ENCODE results near the gene B3GALT5.
"Not testable (repeated sequence)": the region's sequence is repeated elsewhere in the genome, so short reads cannot be mapped to it uniquely, and the experiment has no call there.

Gene B3GALT5

DNA sequence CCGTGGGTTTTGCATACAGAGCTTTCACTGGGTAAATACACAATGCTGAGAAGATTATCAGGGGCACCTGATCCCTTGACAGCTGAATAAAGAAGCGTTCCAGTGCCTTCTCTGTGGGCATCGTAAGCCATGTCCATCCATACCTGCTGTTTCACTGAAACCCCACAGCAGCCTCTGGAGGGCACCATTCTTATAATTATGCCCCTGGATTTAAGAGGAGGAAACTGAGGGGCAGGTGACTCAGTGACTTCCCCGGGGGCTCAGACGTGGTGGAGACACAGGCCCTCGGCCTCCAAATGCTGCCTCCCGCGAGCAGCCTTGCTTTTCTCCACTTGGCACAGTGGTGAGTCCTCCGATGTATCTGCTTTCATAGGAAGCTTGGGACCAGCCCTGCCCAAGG lies 56.7 kb downstream of the B3GALT5 start:
- DNase-seq: no peak

DNA sequence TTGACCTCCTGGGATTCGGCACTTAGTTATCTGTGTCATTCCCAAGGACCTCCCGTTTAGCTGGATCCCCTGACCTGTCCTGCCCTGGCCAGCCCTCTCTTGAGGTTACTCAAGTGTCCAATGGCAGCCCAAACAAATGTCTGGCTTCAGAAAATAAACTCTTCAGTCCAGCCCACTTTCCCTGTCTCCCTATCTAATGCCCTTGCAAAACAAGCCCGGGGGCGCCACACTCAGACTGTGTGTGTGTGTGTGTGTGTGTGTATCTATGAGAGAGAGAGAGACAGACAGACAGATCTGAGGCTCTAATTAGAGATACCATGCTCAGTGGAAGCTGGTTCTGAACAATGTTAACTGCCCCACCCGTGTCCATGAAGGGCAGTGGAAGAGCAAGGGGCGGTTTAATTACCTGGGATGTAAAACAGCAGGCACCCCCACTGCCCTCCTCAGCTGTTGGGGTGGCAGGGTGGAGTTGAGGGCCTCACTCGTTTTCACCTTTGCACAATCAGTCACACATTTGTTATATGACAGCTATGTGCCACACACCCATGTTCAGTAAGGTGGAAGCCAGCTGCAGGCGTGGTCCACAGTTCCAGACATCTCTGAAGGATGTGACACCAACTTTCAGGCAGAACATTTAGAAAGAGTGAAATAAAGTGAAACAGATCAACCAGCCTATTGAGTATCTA lies 57.4 kb downstream of the B3GALT5 start:
- DNase-seq: no peak

DNA sequence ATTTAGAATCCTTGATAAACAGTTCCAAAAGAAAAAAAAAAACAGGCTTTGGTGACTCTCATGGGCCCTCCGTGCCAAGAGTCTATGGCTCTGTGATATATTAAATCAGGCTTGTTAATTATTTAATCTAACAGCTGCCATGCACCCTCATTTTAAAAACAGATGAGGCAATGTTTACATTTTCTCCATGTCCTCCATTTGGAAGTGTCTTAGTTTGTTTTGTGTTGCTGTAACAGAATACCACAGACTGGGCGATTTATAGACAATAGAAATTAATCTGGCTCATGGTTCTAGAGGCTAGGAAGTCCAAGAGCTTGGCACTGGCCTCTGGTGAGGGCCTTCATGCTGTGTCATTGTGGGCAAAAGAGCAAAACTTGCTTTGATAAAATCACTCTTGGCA lies 58.0 kb downstream of the B3GALT5 start:
- DNase-seq: no peak

DNA sequence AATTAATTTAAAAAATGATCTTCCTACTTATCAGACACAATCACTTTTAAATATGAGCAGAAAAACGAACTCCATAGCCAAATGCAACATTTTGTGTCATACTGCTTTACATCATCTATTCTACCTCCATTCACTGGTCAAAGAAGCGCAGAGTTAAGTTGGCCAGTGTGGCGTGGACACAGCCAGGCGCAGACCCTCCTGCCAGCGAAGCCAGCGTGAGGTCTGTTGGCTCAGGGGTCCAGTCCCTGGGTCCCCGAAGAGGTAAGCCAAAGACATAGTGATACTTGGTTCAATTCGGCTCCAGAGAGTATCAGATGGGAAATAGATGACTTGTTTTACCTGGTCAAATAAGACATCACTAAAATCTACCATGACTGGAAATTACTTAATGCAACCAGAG lies 59.2 kb downstream of the B3GALT5 start:
- no peak for DNase-seq

DNA sequence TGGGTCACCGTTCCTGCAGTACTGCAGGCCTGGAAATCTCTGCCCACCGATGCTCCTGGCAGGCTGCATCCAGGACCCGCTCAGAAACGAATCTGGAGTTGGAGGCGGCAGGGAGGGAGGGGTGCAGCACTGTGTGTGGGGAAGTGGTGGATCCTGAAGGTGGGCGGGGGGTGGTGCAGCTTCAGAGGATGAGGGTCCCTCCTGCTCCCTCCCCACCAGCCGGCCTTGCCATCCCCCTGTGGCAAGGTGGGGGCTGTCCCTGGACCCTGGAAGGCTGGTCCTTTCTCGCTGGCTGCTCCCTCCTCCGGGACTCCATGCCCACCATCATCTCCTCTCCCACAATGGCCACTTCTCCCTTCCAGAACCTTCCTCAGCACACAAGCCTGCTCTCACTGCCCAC lies 60.4 kb downstream of the B3GALT5 start:
- no peak for DNase-seq

DNA sequence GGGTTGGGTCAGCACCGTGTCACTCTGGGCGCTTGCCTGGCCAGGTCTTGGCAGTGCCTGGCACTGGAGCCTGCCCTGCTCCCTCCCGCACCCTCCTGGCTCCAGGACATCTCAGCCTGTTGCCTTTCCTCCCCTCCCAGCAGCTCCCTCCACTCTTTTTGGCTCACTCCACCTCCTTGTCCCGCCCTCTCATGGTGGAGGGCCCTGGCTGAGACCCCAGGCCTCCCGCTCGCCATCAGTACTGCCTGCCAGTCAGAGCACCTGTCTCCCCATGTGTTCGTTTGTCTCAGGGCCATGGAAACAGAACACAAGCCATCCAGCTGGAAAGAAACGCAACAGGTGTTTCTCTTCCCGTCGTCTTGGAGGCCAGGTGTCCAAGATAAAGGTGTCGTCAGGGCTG lies 61.0 kb downstream of the B3GALT5 start:
- DNase-seq: no peak

DNA sequence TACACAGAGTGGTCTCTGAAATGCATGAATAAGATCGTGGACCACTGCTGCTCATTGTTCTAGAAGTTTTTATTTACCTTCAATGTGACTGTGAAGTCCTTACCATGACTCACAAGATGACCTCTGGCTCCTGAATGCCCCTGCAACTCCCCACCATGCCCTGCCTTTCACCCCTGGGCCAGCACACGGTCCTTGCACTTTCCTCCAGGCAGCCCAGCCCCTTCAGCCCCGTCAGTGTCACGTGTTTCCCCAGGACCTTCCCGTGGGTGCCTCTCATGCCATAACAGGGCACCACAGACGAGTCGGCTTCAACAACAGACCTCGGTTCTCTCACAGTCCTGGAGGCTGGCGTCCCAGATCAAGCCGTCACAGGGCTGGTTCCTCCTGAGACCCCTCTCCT lies 62.1 kb downstream of the B3GALT5 start:
- no peak for DNase-seq

DNA sequence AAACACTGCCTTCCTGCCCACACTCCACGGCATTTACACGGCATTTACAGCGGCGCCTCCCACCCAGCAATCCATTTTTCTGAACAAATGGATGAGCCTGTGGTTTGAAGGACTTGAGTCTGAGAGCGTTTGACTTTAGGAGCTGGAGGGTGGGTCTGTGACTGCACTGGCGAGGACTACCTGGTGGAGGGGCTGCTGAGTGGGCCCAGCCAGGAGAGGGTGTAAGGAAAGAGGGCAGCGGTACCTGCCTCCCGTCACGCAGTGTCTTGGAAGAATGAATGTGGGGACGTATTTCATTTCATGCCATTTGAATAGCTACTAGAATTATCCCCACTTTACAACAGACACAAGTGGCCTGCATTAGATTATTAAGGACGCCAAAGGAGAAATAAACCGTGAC lies 62.9 kb downstream of the B3GALT5 start:
- DNase-seq: no peak

DNA sequence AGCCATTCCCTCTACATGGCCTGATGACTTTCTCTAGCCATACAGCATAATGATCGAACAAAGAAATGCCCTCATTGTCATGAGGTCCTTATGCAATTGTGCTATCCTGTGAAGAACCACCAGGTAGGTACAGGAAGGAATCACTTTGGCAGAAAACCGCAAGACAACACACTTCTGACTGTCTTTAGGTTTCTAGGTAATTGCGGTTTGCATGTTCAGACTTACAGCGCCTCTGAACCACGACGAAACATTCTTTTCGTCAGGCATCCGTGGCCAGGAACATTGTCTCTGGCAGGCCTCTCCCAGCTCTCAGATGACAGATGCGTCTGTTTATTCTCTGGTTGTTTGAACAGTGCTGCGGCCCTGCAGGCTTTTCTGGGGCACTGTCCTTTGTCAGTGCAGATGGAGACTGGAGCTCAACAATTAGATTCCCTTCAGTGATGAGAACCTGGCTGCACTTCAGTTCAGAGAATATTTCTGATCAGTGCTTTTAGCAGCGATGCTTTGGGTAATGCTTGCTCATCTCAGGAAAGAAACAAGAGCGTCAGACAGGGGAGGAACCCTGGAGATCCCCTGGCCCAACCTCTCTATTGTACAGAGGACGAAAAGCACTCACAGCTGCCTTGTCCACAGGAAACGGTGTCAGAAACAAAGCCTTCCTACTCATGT lies 63.4 kb downstream of the B3GALT5 start:
- DNase-seq: no peak

DNA sequence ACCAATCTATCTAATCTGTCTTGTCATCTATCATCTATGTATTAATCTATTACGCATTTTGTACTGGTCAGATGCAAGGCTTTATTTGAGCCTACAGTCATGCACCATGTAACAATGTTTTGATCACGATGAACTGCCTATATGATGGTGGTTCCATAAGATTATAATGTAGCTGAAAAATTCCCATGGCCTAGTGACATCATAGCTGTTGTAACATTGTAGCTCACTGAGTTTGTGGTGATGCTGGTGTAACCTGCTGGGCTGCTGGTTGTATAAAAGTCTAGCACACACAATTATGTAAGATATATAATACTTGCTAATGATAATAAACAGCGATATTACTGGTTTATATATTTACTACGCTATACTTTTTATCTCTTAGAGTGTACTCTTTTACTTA lies 67.5 kb downstream of the B3GALT5 start:
- no peak for DNase-seq

DNA sequence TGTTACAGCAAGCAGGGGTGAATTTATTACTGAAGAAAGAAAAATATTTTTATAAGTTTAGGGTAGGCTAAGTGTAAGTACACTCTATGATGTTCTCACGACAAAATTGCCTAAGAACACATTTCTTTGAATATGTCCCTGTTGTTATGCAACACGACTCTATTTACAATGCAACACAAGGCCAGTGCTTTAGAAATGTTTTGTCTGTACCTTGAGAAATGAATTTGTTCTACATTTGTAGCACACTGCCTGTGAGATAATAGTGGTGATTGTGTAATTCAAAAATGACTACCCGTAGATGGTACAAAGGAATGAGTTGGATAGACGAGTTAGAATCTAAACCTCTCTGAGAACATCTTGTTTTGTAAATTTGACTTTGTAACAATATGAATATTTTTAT lies 68.5 kb downstream of the B3GALT5 start:
- DNase-seq: no peak

DNA sequence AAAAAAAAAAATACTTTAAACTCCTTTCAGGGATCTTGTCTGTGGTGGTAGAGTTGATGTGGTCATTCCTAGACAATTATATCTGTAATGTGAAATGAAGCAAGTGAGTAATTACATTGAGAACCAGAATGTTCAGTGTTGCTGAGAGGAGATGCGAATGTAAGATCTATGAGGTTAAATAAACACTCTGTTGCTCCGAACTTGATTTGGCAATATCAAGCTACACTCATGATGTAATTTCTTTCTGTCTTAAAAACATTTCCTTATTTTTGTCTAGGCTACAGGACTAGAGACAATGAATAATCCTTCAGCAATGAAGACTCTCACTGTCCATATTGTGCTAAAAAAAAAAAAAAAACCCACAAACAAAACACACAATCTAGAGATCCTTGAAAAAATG lies 69.1 kb downstream of the B3GALT5 start:
- DNase-seq: no peak

DNA sequence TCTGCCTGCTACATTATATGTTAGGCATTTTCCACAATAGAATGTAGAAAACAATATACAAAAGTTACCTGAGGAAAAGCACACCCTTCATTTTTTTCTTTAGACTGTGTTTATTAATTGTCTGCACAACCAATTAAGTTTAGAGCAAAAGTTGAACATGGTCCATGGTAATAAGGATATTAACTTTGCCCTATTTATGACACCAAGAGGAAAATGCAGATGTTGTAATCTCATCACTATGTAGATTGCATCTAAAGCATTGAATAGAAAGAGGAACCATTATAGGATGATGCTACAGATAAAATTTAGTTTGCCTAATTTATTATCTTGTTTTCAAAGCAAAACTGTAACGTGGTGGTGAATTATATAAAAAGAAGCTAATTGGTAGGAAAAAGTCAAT lies 72.5 kb downstream of the B3GALT5 start:
- no peak for DNase-seq

DNA sequence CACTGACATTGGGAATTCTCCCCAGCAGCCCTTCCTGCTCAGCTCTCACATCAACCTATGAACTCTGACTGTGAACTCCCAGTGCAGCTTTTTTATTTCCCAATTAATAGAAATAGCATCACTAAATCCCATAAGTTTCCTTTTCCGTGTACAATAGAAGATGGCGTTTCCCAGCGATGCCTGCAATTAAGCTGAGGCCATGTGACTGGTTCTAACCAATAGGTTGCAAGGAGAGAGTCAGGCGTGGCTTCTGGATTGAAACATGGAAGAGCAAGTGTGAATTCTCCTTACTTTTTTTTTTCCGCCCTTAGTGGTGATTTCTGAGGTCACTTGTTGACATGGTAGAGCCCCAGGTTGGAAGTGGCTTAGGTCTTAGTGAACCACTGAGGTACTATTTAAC lies 73.3 kb downstream of the B3GALT5 start:
- DNase-seq: no peak

DNA sequence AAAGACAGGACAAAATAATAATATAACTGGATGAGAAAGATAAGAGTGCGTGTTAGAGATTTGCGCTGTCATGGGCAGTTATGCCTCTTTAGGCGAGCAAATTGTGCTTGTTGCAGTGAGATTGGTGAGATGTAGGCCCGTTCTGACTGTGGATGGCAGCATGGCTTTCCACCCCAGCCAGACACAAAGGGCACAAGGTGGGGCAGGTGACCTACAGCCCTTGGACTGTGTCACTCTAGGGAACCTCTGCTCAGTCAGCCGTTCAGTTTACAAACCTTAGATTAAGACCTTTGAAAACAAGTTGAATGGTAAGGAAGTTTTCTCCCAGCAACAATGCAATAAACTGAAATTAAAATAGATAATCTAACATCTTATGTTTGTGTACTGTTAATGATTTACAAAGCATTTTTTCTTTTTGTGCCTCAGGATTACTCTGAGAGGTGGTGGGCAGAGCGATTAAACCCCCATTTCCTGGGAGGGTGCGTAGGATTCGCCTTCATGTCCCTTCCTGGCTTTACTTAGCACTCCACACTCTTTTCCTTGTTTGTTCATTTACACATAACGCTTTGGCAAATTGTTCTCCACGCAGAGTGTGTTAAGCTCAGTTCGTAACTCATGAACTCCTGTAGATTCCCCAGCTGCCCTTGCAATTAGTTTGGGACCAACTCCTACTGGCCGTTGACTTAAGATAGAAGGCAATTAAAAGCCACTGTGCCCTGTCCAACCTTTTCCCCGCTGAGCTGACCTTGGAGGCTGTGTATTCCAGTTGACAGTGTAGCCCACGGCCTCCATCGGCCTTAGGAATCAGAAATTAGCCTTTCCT lies 74.1 kb downstream of the B3GALT5 start:
- DNase-seq: no peak

DNA sequence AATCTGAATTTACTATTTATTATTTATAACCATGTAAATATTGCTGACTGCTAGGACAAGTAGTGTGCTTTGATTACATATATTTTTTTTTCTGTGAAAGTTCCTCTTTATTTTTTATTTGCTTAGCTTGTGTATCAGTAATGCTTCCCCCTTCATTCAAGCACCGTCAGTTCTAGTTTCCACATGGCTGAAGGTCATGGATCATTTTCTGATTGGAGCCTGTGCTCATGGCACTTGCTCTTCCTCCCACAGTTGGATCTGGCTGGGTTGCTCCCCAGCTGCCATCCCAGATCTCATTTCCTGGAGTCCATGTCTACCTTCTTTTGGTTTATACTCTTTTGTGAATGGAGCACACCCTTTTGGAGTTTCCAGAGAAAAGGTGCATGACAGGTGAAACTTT lies 75.3 kb downstream of the B3GALT5 start:
- no peak for DNase-seq

DNA sequence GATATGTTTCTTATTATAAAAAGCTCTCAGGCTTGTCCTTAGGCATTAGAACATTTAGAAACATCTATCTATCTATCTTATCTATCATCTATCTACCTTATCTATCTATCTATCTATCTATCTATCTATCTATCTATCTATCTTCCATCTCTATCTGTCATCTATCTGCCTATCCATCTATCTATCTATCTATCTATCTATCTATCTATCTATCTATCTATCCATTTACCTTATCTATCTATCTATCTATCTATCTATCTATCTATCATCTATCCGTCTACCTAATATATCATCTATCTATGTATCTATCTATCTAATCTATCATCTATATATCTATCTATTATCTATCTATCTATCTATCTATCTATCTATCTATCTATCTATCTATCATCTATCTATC lies 77.1 kb downstream of the B3GALT5 start:
- DNase-seq: not testable (repeated sequence)

DNA sequence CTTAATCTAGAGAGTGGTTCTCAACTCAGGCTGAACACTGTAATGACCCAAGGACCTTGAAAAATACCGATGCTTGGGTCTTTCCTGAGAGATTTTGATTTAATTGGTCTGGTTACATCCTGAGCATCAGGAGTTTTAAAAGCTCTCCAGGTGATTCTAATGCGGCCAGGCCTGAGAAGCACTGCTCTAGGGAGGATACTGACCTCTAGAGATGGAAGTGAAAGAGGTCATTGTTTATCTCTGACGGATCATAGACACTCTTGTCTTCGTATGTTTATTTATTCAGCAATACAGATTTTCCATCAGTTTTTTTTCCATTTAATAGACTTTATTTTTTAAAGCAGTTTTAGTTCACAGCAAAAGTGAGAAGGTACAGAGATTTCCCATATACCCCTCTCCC lies 77.7 kb downstream of the B3GALT5 start:
- no peak for DNase-seq

DNA sequence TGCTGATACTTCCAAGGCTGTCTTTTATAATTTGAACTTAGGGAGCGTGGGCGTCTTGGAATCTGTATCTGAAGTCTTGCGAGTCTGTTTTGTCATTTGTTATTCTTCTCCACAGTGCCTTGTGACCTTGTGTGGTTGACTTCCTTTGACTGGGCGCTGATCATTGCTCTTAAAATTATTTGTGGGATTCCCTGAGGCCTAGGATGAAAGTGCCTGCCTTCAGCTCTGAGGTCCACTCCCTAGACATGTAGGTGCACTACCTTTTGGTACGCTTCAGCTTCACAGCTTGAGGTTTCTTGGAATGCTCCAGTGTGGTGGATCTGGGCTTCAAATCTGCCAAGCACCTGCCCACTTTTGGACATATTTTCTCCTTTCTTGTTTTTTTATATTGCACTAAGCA lies 82.0 kb downstream of the B3GALT5 start:
- DNase-seq: no peak

DNA sequence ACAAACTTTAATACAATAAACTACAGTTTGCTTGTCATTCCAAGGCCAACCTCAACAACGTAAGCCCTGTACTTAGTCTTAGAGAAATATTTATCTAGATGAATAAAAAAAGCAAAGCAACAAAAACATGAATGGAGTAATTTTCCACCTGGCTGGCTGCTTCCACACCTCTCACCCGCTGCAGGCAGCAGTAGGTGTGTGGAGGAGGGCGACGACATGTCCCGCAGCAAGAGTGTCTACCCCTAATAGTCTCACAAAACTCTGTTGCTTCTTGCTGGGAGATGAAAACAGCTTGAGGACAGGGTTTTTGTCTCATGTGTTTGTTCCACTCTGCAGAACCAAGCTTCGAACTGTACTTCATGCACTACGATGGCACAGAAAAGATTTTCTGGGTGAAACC lies 83.5 kb downstream of the B3GALT5 start:
- DNase-seq: no peak

DNA sequence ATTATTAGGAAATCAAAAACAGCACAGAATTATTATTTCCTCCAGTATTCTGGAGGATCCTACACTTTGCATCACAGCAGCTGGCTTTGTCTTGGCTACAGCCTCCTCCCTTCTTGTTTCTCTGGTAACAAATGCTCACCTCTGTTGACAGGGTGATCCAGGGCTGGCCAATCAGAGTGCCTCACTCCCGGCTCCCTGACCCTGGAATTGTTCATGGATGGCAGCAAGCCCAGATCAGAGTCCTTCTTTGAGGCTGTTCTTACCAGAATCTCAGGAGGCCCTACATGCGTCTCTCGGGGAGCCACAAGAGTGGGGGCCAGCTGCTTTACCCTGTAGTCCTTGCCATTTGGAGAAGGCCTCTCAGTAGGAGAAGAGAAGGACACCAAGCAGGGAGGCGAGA lies 83.9 kb downstream of the B3GALT5 start:
- no peak for DNase-seq

DNA sequence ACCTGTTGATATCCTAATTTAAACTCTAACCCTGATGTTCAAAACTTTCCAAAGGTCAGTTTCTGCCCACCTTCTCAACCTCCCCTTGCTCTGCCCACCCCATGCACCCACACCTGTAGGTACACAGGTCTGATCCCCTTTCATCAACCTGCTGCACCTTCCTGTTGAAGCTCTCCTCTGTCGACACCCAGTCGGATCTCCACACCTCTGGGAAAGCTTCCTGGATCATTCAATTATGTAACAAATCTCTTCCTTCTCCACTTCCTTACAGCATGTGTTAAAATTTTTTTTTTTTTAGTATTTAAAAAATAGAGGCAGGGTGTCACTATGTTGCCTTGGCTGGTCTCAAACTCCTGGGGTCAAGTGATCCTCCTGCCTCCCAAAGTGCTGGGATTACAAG lies 87.6 kb downstream of the B3GALT5 start:
- DNase-seq: no peak

DNA sequence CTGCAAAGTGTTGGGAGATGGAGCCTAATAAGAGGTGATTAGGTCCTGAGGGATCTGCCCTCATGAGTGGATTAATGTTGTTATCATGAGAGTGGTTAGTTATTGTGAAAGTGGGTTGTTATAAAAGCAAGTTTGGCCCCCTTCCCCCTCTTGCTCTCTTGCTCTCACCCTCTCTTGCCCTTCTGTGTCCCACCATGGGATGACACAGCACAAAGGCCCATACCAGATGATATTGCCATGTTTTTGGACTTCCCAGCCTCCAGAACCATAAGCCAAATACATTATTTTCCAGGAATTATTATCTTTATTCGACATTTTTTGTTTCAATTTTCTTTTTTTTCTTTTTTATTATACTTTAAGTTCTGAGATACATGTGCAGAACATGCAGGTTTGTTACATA lies 90.8 kb downstream of the B3GALT5 start:
- no peak for DNase-seq

DNA sequence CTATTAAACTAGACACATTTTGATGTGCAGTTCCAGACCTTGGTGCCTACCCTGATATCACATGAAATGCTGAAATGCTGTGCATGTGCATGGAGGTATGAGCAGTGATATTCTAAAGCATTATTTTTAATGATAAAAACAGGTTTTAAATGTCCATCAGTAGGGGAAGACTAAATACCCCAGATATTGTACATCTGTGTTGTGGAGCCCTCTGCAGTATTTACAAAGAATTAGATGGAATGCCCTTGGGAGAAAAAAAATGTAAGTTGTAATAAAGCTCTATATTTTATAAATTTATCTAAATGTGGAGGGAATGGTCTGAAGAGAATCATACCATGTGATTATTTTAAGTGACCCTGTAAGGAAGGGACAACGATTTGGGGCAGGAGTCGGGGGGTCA lies 93.1 kb downstream of the B3GALT5 start:
- DNase-seq: no peak
